ENCODE results near the gene SH3BGRL3. TPM values are rescaled to one million over a fixed set of nuclear protein-coding genes. Genes with fewer than 3 reads are reported as not detected.

The SH3BGRL3 gene
- polyA plus RNA-seq, 3 donors = 478 to 1,744 (median 1,706) TPM

GRCh38 chr1:26302733-26303405 is 23.0 kb downstream of the SH3BGRL3 start:
- H3K9me3 ChIP-seq (replicated peaks in 1 of 2; ENCODE audit: control insufficient read depth in 1 of 2, insufficient read depth in 1 of 2, low read length in 2 of 2) = no peaks in the 10 kb centered on the region
- Mint-ChIP-seq H3K36me3 (peaks cover 34 to 63% of the 10 kb centered on the region in 2 donors), H3K27ac (peak overlapping the region in 4 of 7 donors; percentile 24 to 80 (median 50)), H3K27me3 (ENCODE audit: low read depth in 3 of 3) (peaks cover 0 to 2% (median 0%) of the 10 kb centered on the region in 3 donors), H3K9me3 (peaks cover 0 to 2% (median 0%) of the 10 kb centered on the region in 7 donors), H3K4me3 (no peak overlapping the region), H3K4me1 (peaks cover 82% of the 10 kb centered on the region)
- H3K4me3 ChIP-seq (replicated peaks in 1 of 3; ENCODE audit: low read depth in 2 of 3, low read length in 3 of 3) = no peak overlapping the region
- H4K20me1 ChIP-seq (ENCODE audit: insufficient read depth, low read length) = no peaks in the 10 kb centered on the region
- WGBS (ENCODE audit: insufficient coverage) = 90% methylated on average over 6 of the region's 8 CpGs
- H3K9ac ChIP-seq (ENCODE audit: insufficient read depth, low read length, poor library complexity, severe bottlenecking) = no peak overlapping the region
- no peak for TF ChIP-seq CTCF (IDR thresholded peaks at IDR 0.05)
- intact Hi-C loops (cut with micrococcal nuclease) = no loop called here
- no peak overlapping the region for H2AFZ ChIP-seq (ENCODE audit: insufficient read depth, low read depth, low read length, poor library complexity, severe bottlenecking)
- peaks cover 57 to 79% of the 10 kb centered on the region in 2 donors for H3K4me1 ChIP-seq (ENCODE audit: control insufficient read depth in 1 of 2, insufficient read depth in 2 of 2, low read length in 2 of 2)
- peaks cover 75% of the 10 kb centered on the region for H3K79me2 ChIP-seq (ENCODE audit: insufficient read depth, low read length)
- peak overlapping the region in 1 of 2 donors; percentile 49 for H3K27ac ChIP-seq (ENCODE audit: low read depth in 1 of 2, low read length in 2 of 2)
- H3K4me2 ChIP-seq (replicated peaks; ENCODE audit: extremely low read depth, low read length, poor library complexity, severe bottlenecking) = no peak overlapping the region
- DNase-seq = no peak
- H3K36me3 ChIP-seq (replicated peaks in 1 of 2; ENCODE audit: control insufficient read depth in 1 of 2, insufficient read depth in 2 of 2, low read length in 2 of 2) = peaks cover 22 to 55% of the 10 kb centered on the region in 2 donors
- H3K27me3 ChIP-seq (ENCODE audit: control insufficient read depth in 2 of 2, insufficient read depth in 2 of 2, low read length in 2 of 2) = no peaks in the 10 kb centered on the region

GRCh38 chr1:26305667-26306289 is 25.9 kb downstream of the SH3BGRL3 start:
- Histone ChIP-seq H3K9ac (ENCODE audit: insufficient read depth, low read length, poor library complexity, severe bottlenecking) (peak overlapping the region; percentile 73), H4K20me1 (ENCODE audit: insufficient read depth, low read length) (no peaks in the 10 kb centered on the region), H3K79me2 (ENCODE audit: insufficient read depth, low read length) (peaks cover 65% of the 10 kb centered on the region), H3K4me3 (replicated peaks in 1 of 3; ENCODE audit: low read depth in 2 of 3, low read length in 3 of 3) (peak overlapping the region; percentile 58 to 83 (median 71)), H3K9me3 (replicated peaks in 1 of 2; ENCODE audit: control insufficient read depth in 1 of 2, insufficient read depth in 1 of 2, low read length in 2 of 2) (no peaks in the 10 kb centered on the region), H3K27me3 (ENCODE audit: control insufficient read depth in 2 of 2, insufficient read depth in 2 of 2, low read length in 2 of 2) (no peaks in the 10 kb centered on the region), H3K27ac (ENCODE audit: low read depth in 1 of 2, low read length in 2 of 2) (peak overlapping the region; percentile 91 to 97), H3K4me2 (replicated peaks; ENCODE audit: extremely low read depth, low read length, poor library complexity, severe bottlenecking) (peak overlapping the region; percentile 82), H3K36me3 (replicated peaks in 1 of 2; ENCODE audit: control insufficient read depth in 1 of 2, insufficient read depth in 2 of 2, low read length in 2 of 2) (peaks cover 12 to 28% of the 10 kb centered on the region in 2 donors), H3K4me1 (ENCODE audit: control insufficient read depth in 1 of 2, insufficient read depth in 2 of 2, low read length in 2 of 2) (peaks cover 71 to 91% of the 10 kb centered on the region in 2 donors), H2AFZ (ENCODE audit: insufficient read depth, low read depth, low read length, poor library complexity, severe bottlenecking) (peak overlapping the region; percentile 55)
- DNase-seq = peak in 2 of 3 donors; percentile 73 to 76
- Mint-ChIP-seq H3K9me3 (peaks cover 0 to 2% (median 0%) of the 10 kb centered on the region in 7 donors), H3K36me3 (peaks cover 19 to 34% of the 10 kb centered on the region in 2 donors), H3K27ac (peak overlapping the region; percentile 95 to 100 (median 100)), H3K4me3 (peak overlapping the region; percentile 95 to 98), H3K27me3 (ENCODE audit: low read depth in 3 of 3) (peaks cover 0 to 4% (median 0%) of the 10 kb centered on the region in 3 donors), H3K4me1 (peaks cover 77% of the 10 kb centered on the region)
- no peak for TF ChIP-seq CTCF (IDR thresholded peaks at IDR 0.05)
- 3% methylated on average over 8 of the region's 8 CpGs for WGBS (ENCODE audit: insufficient coverage)
- intact Hi-C loops (cut with micrococcal nuclease) = loop anchor here in 1 of 2 donors (2.0 kb wide), 2 partner anchors 15 to 27 kb away; no protein-coding TSS in a partner anchor
